GM19468 (cell line): ENCODE data around the gene TMEM130.
"Not testable (repeated sequence)": the region's sequence is repeated elsewhere in the genome, so short reads cannot be mapped to it uniquely, and the experiment has no call there.

Experiments
- ATAC-seq: cut with Tn5 transposase; IDR thresholded peaks from one replicate; pipeline ENCODE4 v1.9.1; 2021; ENCODE audit warnings: mild to moderate bottlenecking, moderate library complexity, moderate number of reproducible peaks; ENCODE audit not compliant: unreplicated experiment; ENCODE audit errors: extremely low read depth

The TMEM130 gene

GRCh38 chr7:98855610-98856422 lies 14.0 kb downstream of the TMEM130 start:
- ATAC-seq = no peak

GRCh38 chr7:98852826-98853225 lies 17.0 kb downstream of the TMEM130 start:
- no peak for ATAC-seq

- ATAC-seq = no peak
Measured at GRCh38 chr7:98848918-98849317, 20.9 kb downstream of the TMEM130 start.

GRCh38 chr7:98842552-98842951 lies 27.3 kb downstream of the TMEM130 start:
- ATAC-seq = not testable (repeated sequence)

- no peak for ATAC-seq
Measured at GRCh38 chr7:98841179-98841997, 28.4 kb downstream of the TMEM130 start.

- no peak for ATAC-seq
Measured at GRCh38 chr7:98840722-98841121, 29.1 kb downstream of the TMEM130 start.

GRCh38 chr7:98840096-98840495 lies 29.7 kb downstream of the TMEM130 start:
- no peak for ATAC-seq

GRCh38 chr7:98837630-98837972 lies 32.2 kb downstream of the TMEM130 start:
- no peak for ATAC-seq

- no peak for ATAC-seq
Measured at GRCh38 chr7:98836811-98837629, 32.8 kb downstream of the TMEM130 start.

- ATAC-seq = no peak
Measured at GRCh38 chr7:98834949-98835348, 34.9 kb downstream of the TMEM130 start.

- no peak for ATAC-seq
Measured at GRCh38 chr7:98833022-98833421, 36.8 kb downstream of the TMEM130 start.

- no peak for ATAC-seq
Measured at GRCh38 chr7:98831641-98832221, 38.1 kb downstream of the TMEM130 start.

- ATAC-seq = no peak
Measured at GRCh38 chr7:98830972-98831548, 38.8 kb downstream of the TMEM130 start.

- no peak for ATAC-seq
Measured at GRCh38 chr7:98828368-98828767, 41.4 kb downstream of the TMEM130 start.

GRCh38 chr7:98827258-98827657 lies 42.6 kb downstream of the TMEM130 start:
- ATAC-seq = no peak

GRCh38 chr7:98826811-98827231 lies 43.0 kb downstream of the TMEM130 start:
- ATAC-seq = no peak

- ATAC-seq = no peak
Measured at GRCh38 chr7:98826387-98826786, 43.4 kb downstream of the TMEM130 start.

- no peak for ATAC-seq
Measured at GRCh38 chr7:98823226-98823625, 46.6 kb downstream of the TMEM130 start.

GRCh38 chr7:98821348-98821747 lies 48.5 kb downstream of the TMEM130 start:
- no peak for ATAC-seq
